ENCODE measurements around the gene NEUROG1. TPM values are rescaled to one million over a fixed set of nuclear protein-coding genes. Genes with fewer than 3 reads are reported as not detected.

The NEUROG1 gene
- total RNA-seq, 1 donor from 2014 or later, result not detected

DNA sequence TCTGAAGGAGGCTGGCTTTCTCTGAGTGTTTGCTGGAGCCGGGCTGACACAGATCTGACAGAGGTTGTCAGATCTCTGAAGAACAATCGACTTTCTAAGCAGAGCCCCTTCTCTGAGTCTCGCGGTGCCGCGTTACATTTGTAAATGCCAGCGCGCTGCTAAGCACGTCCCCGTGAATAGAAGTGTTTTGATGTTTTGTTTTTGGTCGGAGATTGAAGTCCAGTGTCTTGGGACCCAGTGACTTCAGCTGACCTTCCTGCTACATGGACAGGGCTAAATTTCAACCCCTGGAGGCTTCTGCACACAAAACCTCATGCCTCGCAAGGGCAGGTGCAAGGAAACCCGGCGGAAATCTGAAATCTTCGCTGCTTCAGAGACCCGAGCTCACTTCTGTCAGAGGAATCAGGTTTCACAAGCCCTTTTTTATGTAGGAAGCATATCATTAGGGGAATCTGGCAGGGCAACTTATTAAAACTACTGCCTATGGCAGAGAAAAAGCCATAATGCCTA lies 27.2 kb downstream of the NEUROG1 start:
- intact Hi-C loops (cut with micrococcal nuclease), result no loop called here
- Histone ChIP-seq H3K27ac (replicated peaks) (no peak overlapping the region), H3K36me3 (no peaks in the 10 kb centered on the region), H3K27me3 (ENCODE audit: low read depth) (peaks cover 81% of the 10 kb centered on the region), H3K9me3 (replicated peaks) (no peaks in the 10 kb centered on the region), H3K4me1 (no peaks in the 10 kb centered on the region), H3K4me3 (no peak overlapping the region)
- DNase-seq, result no peak
- TF ChIP-seq, protein P1, sequence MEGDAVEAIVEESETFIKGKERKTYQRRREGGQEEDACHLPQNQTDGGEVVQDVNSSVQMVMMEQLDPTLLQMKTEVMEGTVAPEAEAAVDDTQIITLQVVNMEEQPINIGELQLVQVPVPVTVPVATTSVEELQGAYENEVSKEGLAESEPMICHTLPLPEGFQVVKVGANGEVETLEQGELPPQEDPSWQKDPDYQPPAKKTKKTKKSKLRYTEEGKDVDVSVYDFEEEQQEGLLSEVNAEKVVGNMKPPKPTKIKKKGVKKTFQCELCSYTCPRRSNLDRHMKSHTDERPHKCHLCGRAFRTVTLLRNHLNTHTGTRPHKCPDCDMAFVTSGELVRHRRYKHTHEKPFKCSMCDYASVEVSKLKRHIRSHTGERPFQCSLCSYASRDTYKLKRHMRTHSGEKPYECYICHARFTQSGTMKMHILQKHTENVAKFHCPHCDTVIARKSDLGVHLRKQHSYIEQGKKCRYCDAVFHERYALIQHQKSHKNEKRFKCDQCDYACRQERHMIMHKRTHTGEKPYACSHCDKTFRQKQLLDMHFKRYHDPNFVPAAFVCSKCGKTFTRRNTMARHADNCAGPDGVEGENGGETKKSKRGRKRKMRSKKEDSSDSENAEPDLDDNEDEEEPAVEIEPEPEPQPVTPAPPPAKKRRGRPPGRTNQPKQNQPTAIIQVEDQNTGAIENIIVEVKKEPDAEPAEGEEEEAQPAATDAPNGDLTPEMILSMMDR (IDR thresholded peaks at IDR 0.05; ENCODE audit: borderline replicate concordance), result no peak

DNA sequence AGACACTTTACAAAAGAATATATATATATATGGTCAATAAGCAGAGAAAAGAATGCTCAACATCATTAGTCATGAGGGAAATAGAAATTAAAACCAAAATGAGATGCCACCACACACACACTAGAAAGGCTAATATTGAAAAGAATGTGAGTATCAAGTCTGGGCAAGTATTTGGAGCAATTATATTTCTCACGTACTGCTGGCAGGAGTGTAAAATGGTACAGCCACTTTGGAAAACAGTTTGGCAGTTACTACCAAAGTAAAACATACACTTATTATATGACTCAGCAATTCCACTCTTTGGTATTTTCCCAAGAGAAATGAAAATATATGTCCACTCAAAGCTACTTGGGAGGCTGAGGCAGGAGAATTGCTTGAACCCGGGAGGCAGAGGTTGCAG lies 29.8 kb downstream of the NEUROG1 start:
- Histone ChIP-seq H3K4me3 (no peak overlapping the region), H3K4me1 (no peaks in the 10 kb centered on the region), H3K27me3 (ENCODE audit: low read depth) (peaks cover 99% of the 10 kb centered on the region), H3K36me3 (no peaks in the 10 kb centered on the region), H3K27ac (replicated peaks) (no peak overlapping the region), H3K9me3 (replicated peaks) (no peaks in the 10 kb centered on the region)
- DNase-seq, result no peak
- intact Hi-C loops (cut with micrococcal nuclease), result no loop called here
- TF ChIP-seq, protein P1 (IDR thresholded peaks at IDR 0.05; ENCODE audit: borderline replicate concordance), result no peak

DNA sequence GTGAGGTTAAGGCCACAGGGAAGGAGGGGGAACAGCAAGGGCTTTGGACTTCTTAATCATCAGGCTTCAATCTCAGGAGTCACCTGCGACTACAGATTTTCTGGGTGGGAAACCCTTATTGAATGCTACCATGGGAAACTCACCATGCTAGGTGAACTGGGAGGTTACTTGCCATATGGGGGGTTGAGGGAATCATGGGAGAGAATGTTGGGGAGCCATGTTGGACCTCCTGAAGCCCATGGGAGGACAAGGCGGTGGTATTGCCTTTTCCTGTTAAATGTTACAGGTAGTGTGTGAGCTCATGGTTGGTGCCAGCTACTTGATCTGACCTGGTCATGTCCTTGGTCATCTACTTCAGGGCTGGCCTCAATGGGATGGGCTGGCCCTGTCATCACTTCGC lies 31.4 kb downstream of the NEUROG1 start:
- TF ChIP-seq, protein P1 (IDR thresholded peaks at IDR 0.05; ENCODE audit: borderline replicate concordance), result no peak
- Histone ChIP-seq H3K4me3 (no peak overlapping the region), H3K27ac (replicated peaks) (no peak overlapping the region), H3K9me3 (replicated peaks) (no peaks in the 10 kb centered on the region), H3K36me3 (no peaks in the 10 kb centered on the region), H3K4me1 (no peaks in the 10 kb centered on the region), H3K27me3 (ENCODE audit: low read depth) (peaks cover 97% of the 10 kb centered on the region)
- no peak for DNase-seq
- intact Hi-C loops (cut with micrococcal nuclease), result no loop called here

DNA sequence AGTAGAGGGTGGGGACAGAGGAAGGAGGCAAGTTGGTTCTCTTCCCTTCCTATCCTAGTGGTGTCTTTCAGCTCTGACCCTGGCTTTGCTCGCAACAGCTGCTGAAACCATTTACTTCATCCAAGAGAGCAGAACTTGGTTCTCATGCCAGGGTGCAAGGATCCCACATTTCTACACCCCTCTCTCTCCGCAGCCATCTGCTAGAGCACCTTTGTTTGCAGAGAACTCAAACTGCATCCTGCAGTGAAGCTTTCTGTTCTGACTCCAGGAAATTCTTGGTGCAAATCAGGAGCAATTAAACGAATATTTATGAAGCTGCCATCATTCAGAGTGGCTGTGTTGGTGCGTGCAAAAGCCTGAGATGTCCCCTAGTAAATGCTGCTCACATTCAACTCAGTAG lies 31.9 kb downstream of the NEUROG1 start:
- Histone ChIP-seq H3K4me1 (no peaks in the 10 kb centered on the region), H3K36me3 (no peaks in the 10 kb centered on the region), H3K27ac (replicated peaks) (no peak overlapping the region), H3K9me3 (replicated peaks) (no peaks in the 10 kb centered on the region), H3K4me3 (no peak overlapping the region), H3K27me3 (ENCODE audit: low read depth) (peaks cover 97% of the 10 kb centered on the region)
- intact Hi-C loops (cut with micrococcal nuclease), result no loop called here
- no peak for DNase-seq
- TF ChIP-seq, protein P1 (IDR thresholded peaks at IDR 0.05; ENCODE audit: borderline replicate concordance), result no peak

DNA sequence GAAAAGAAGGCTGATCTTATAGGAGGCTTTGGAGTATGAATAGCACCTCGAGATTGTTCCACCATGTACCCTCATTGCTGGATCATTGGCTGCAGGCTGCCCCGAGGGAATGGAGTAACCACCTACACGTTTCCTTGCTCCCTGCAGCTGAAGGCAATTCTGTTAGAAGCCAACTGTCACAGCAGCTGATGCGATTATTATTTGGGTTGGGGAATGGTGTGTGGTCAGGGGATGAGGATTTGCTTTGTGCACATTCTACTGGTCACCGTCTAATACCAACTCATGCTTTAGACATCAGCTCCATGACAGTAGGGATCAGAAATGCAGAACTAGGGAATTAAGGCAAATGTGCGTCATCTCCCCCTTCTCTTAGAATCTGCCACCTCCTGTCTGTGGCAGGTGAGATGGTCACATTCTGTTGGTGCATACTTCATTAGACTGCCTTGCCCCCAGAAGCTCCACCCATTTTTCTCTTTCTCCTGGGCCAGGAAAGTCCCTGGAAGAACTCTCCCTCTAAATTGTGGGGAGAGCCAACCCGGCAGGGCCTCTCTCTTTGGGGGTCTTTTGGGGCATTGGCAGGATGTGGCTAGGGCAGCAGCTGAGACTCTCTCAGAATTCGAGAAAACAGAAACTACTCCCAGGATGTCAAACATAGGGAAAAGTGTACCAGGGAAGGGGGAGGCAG lies 32.8 kb downstream of the NEUROG1 start:
- Histone ChIP-seq H3K27ac (replicated peaks) (no peak overlapping the region), H3K4me3 (no peak overlapping the region), H3K9me3 (replicated peaks) (no peaks in the 10 kb centered on the region), H3K27me3 (ENCODE audit: low read depth) (peaks cover 97% of the 10 kb centered on the region), H3K36me3 (no peaks in the 10 kb centered on the region), H3K4me1 (no peaks in the 10 kb centered on the region)
- DNase-seq, result no peak
- intact Hi-C loops (cut with micrococcal nuclease), result no loop called here
- TF ChIP-seq, protein P1 (IDR thresholded peaks at IDR 0.05; ENCODE audit: borderline replicate concordance), result no peak

Measured in left ventricle myocardium inferior (tissue), 1 donor.